Loucy (cell line): Measurements from ENCODE around the gene DCTN2.

Source experiments
- EZH2phosphoT487 ChIP-seq: fragments of 200-600 bp; IDR thresholded peaks from 2 replicates; pipeline ENCODE4 v1.6.1; 2018; ENCODE audit warnings: antibody characterized with exemption, mild to moderate bottlenecking, moderate library complexity, borderline replicate concordance
- TF ChIP-seq, protein P1 (sequence below): fragments of 200-600 bp; sonication (generic); conservative IDR thresholded peaks from 2 replicates; pipeline ENCODE4 v1.5.1; 2014; ENCODE audit warnings: mild to moderate bottlenecking, antibody characterized with exemption, low read length

DNA sequence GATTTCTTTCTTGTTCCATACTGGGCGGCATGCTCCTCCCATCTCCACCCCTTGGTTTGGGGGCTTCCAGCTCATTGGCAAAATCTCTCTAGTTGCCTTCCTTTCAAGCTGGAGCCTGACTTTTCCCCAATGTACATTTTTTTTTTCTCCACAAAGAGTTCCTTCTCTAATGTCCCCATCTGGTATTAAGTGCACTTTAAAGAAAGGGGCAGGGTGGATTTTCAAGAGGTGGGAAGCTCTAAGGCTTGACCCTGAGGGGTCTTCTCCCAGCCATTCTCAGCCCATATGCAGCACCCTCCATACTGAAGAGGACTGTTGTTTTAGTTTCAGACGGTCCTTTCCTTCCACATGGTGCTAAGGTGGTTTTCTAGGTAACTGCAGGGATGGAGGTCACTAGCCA is 38.2 kb upstream of the DCTN2 start:
- TF ChIP-seq, protein P1, sequence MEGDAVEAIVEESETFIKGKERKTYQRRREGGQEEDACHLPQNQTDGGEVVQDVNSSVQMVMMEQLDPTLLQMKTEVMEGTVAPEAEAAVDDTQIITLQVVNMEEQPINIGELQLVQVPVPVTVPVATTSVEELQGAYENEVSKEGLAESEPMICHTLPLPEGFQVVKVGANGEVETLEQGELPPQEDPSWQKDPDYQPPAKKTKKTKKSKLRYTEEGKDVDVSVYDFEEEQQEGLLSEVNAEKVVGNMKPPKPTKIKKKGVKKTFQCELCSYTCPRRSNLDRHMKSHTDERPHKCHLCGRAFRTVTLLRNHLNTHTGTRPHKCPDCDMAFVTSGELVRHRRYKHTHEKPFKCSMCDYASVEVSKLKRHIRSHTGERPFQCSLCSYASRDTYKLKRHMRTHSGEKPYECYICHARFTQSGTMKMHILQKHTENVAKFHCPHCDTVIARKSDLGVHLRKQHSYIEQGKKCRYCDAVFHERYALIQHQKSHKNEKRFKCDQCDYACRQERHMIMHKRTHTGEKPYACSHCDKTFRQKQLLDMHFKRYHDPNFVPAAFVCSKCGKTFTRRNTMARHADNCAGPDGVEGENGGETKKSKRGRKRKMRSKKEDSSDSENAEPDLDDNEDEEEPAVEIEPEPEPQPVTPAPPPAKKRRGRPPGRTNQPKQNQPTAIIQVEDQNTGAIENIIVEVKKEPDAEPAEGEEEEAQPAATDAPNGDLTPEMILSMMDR = no peak
- no peak for TF ChIP-seq EZH2phosphoT487
